ENCODE measurements around the gene ITK.

DNA sequence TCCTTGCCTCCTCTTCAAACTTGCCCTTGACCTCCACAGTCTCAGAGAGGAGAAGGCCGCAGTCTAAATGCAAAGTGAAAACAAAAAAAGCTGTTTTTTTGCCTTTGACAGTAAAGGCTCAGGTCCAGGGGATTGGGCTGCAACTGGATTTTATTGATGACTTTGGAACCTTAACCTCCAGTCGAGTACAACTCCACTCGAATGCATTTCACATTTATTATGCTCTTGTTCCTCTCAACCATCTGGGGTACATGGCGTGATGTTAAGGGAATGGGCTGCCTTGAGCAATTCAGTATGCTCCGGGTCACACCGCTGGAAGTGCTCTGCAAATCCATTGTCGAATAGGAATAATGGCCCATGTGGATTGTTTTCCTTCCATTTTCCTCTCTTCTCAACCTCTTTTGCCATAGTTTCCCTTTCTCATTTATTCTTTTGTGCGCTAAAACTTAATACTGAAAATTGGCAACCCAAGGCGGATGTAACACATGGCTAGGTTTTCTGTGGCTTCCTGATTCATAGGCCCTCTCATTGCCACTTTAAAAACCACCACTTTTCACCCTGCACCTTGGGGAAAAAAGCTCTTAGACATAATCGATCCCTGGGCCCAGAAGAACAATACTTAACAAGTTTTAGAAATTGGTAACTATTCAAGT, 34.3 kb downstream of the ITK start:
- TF ChIP-seq, protein P1, sequence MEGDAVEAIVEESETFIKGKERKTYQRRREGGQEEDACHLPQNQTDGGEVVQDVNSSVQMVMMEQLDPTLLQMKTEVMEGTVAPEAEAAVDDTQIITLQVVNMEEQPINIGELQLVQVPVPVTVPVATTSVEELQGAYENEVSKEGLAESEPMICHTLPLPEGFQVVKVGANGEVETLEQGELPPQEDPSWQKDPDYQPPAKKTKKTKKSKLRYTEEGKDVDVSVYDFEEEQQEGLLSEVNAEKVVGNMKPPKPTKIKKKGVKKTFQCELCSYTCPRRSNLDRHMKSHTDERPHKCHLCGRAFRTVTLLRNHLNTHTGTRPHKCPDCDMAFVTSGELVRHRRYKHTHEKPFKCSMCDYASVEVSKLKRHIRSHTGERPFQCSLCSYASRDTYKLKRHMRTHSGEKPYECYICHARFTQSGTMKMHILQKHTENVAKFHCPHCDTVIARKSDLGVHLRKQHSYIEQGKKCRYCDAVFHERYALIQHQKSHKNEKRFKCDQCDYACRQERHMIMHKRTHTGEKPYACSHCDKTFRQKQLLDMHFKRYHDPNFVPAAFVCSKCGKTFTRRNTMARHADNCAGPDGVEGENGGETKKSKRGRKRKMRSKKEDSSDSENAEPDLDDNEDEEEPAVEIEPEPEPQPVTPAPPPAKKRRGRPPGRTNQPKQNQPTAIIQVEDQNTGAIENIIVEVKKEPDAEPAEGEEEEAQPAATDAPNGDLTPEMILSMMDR (IDR thresholded peaks at IDR 0.05; ENCODE audit: low read depth, low read length), result no peak
- TF ChIP-seq POLR2A (IDR thresholded peaks at IDR 0.05; ENCODE audit: extremely low read depth, insufficient read length), result no peak
- no peak for TF ChIP-seq MYC (IDR thresholded peaks at IDR 0.05; ENCODE audit: low read depth, low read length)
